ENCODE results near the gene L3MBTL2.

- TF ChIP-seq, protein P1, sequence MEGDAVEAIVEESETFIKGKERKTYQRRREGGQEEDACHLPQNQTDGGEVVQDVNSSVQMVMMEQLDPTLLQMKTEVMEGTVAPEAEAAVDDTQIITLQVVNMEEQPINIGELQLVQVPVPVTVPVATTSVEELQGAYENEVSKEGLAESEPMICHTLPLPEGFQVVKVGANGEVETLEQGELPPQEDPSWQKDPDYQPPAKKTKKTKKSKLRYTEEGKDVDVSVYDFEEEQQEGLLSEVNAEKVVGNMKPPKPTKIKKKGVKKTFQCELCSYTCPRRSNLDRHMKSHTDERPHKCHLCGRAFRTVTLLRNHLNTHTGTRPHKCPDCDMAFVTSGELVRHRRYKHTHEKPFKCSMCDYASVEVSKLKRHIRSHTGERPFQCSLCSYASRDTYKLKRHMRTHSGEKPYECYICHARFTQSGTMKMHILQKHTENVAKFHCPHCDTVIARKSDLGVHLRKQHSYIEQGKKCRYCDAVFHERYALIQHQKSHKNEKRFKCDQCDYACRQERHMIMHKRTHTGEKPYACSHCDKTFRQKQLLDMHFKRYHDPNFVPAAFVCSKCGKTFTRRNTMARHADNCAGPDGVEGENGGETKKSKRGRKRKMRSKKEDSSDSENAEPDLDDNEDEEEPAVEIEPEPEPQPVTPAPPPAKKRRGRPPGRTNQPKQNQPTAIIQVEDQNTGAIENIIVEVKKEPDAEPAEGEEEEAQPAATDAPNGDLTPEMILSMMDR (IDR thresholded peaks at IDR 0.05; ENCODE audit: low read depth, low read length, missing input control) = no peak
- TF ChIP-seq, protein P2, sequence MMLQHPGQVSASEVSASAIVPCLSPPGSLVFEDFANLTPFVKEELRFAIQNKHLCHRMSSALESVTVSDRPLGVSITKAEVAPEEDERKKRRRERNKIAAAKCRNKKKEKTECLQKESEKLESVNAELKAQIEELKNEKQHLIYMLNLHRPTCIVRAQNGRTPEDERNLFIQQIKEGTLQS (IDR thresholded peaks at IDR 0.05) = no peak
- no peak for TF ChIP-seq NR2F2 (IDR thresholded peaks at IDR 0.05)
- TF ChIP-seq, protein P3, sequence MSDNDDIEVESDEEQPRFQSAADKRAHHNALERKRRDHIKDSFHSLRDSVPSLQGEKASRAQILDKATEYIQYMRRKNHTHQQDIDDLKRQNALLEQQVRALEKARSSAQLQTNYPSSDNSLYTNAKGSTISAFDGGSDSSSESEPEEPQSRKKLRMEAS (IDR thresholded peaks at IDR 0.05) = no peak
- TF ChIP-seq JUND (IDR thresholded peaks at IDR 0.05) = no peak
- TF ChIP-seq RAD21 (IDR thresholded peaks at IDR 0.05) = no peak
- TF ChIP-seq, protein P4, sequence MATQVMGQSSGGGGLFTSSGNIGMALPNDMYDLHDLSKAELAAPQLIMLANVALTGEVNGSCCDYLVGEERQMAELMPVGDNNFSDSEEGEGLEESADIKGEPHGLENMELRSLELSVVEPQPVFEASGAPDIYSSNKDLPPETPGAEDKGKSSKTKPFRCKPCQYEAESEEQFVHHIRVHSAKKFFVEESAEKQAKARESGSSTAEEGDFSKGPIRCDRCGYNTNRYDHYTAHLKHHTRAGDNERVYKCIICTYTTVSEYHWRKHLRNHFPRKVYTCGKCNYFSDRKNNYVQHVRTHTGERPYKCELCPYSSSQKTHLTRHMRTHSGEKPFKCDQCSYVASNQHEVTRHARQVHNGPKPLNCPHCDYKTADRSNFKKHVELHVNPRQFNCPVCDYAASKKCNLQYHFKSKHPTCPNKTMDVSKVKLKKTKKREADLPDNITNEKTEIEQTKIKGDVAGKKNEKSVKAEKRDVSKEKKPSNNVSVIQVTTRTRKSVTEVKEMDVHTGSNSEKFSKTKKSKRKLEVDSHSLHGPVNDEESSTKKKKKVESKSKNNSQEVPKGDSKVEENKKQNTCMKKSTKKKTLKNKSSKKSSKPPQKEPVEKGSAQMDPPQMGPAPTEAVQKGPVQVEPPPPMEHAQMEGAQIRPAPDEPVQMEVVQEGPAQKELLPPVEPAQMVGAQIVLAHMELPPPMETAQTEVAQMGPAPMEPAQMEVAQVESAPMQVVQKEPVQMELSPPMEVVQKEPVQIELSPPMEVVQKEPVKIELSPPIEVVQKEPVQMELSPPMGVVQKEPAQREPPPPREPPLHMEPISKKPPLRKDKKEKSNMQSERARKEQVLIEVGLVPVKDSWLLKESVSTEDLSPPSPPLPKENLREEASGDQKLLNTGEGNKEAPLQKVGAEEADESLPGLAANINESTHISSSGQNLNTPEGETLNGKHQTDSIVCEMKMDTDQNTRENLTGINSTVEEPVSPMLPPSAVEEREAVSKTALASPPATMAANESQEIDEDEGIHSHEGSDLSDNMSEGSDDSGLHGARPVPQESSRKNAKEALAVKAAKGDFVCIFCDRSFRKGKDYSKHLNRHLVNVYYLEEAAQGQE (IDR thresholded peaks at IDR 0.05) = no peak
- TF ChIP-seq, protein P5, sequence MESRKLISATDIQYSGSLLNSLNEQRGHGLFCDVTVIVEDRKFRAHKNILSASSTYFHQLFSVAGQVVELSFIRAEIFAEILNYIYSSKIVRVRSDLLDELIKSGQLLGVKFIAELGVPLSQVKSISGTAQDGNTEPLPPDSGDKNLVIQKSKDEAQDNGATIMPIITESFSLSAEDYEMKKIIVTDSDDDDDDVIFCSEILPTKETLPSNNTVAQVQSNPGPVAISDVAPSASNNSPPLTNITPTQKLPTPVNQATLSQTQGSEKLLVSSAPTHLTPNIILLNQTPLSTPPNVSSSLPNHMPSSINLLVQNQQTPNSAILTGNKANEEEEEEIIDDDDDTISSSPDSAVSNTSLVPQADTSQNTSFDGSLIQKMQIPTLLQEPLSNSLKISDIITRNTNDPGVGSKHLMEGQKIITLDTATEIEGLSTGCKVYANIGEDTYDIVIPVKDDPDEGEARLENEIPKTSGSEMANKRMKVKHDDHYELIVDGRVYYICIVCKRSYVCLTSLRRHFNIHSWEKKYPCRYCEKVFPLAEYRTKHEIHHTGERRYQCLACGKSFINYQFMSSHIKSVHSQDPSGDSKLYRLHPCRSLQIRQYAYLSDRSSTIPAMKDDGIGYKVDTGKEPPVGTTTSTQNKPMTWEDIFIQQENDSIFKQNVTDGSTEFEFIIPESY (IDR thresholded peaks at IDR 0.05) = no peak
- no peak for TF ChIP-seq FOXA1 (IDR thresholded peaks at IDR 0.05)
- no peak for TF ChIP-seq TAF1 (conservative IDR thresholded peaks at IDR 0.05)
- TF ChIP-seq EGR1 (IDR thresholded peaks at IDR 0.05; ENCODE audit: low read depth in 2 of 2) = no peak
- no peak for TF ChIP-seq GABPA (IDR thresholded peaks at IDR 0.05 in 1 of 2, conservative IDR thresholded peaks at IDR 0.05 in 1 of 2)
- no peak for TF ChIP-seq HNF4A (conservative IDR thresholded peaks at IDR 0.05)
Observed at GRCh38 chr22:41238570-41239442, 33.7 kb downstream of the L3MBTL2 start.
